ENCODE data around the gene PIK3C2A.

PIK3C2A gene

DNA sequence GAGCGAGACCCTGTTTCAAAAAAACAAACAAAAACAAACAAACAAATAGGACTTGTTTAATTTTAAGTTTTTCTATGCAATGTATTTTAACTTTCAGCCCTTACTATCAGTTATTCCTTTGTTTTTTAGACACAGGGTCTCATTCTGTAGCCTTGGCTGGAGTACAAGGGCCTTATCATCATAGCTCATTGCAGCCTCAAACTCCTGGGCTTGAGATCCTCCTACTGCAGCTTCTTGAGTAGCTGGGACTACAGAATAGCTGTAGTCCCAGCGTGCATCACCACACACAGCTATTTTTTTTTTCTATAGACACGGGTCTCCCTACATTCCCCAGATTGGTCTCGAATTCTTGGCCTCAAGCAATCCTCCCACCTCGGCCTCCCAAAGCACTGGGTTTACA, 44.5 kb downstream of the PIK3C2A start:
- DNase-seq: no peak

DNA sequence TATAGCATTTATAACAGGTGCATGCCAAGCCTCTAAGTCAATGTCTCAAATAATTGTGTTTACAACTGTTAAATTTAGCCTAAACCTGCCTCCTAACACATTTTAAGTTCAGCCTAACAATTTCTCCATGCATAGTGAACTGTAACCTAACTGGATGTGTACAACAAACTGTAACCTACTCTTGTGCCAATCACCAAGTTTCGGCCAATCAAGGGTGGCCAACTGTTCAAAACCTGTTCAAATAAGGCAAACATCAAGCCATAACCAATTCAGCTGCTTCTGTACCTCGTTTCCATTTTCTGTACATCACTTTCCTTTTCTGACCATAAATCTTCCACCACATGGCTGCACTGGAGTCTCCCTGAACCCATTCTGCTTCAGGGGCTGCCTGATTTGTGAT, 45.4 kb downstream of the PIK3C2A start:
- DNase-seq: no peak

DNA sequence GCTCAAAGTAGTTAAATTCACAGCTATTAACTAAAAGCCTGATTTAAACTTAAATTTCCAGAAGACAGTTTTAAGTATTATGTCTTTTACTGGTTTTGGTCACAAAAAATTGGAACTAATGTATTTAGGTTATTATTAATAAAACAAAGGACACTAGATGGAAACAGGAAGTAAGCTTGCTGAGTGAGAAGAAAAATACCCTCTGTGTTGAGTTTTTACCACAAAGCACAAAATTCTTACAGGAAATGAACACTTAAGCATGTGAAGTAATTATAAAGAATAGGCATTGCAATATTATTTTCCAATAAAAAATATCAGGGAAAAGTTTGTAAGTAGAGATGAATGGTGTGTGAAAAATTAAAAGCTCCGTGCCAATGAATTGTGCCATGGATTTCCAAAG, 46.3 kb downstream of the PIK3C2A start:
- no peak for DNase-seq

DNA sequence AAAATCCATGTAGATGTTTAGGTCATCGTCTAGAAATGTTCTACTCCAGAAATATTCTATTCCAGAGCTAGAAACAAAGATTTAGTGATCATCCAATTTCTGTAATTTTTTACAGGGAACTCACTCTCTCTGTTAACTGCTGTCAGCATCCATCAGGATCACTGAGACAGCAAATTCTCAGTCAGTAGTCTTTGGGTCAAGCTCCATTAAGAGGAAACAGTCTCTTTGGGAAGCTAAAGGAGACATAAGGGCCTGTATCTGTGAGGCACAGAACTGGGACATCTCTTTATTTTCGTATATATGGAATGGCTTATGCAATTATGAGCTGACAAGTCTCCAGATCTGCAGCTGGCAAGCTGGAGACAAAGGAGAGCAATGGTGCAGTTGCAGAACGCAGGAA, 48.3 kb downstream of the PIK3C2A start:
- DNase-seq: no peak
